Middle frontal gyrus (tissue), 1 donor: ENCODE measurements around the gene MLYCD.
"Not testable (repeated sequence)": the region's sequence is repeated elsewhere in the genome, so short reads cannot be mapped to it uniquely, and the experiment has no call there.

Experiments
- DNase-seq: peaks from one replicate; pipeline ENCODE4 v3.0.0-alpha.2; 2015; ENCODE audit warnings: low spot score; ENCODE audit errors: extremely low spot score

The MLYCD gene

GRCh38 chr16:83939266-83939855, 40.4 kb downstream of the MLYCD start:
- no peak for DNase-seq

- DNase-seq: no peak
Observed at GRCh38 chr16:83940119-83940518, 41.2 kb downstream of the MLYCD start.

- DNase-seq: no peak
Observed at GRCh38 chr16:83940630-83941378, 41.9 kb downstream of the MLYCD start.

GRCh38 chr16:83941546-83941945, 42.6 kb downstream of the MLYCD start:
- not testable (repeated sequence) for DNase-seq

GRCh38 chr16:83942074-83942473, 43.2 kb downstream of the MLYCD start:
- no peak for DNase-seq

- no peak for DNase-seq
Observed at GRCh38 chr16:83942815-83943515, 44.0 kb downstream of the MLYCD start.

GRCh38 chr16:83943516-83944050, 44.7 kb downstream of the MLYCD start:
- DNase-seq: no peak

GRCh38 chr16:83945587-83945986, 46.7 kb downstream of the MLYCD start:
- no peak for DNase-seq

- no peak for DNase-seq
Observed at GRCh38 chr16:83946154-83946780, 47.4 kb downstream of the MLYCD start.

- DNase-seq: no peak
Observed at GRCh38 chr16:83946781-83947566, 48.1 kb downstream of the MLYCD start.

- DNase-seq: no peak
Observed at GRCh38 chr16:83947642-83948234, 48.8 kb downstream of the MLYCD start.

- DNase-seq: no peak
Observed at GRCh38 chr16:83948914-83949723, 50.2 kb downstream of the MLYCD start.

GRCh38 chr16:83949724-83950001, 50.7 kb downstream of the MLYCD start:
- no peak for DNase-seq

GRCh38 chr16:83950862-83951399, 52.0 kb downstream of the MLYCD start:
- not testable (repeated sequence) for DNase-seq

GRCh38 chr16:83951544-83951943, 52.6 kb downstream of the MLYCD start:
- DNase-seq: no peak

GRCh38 chr16:83952587-83952939, 53.6 kb downstream of the MLYCD start:
- no peak for DNase-seq

- DNase-seq: peak; percentile 58
Observed at GRCh38 chr16:83952940-83953795, 54.3 kb downstream of the MLYCD start, which contains the start of gene OSGIN1. TSS of gene OSGIN1 (plus strand) at chr16:83953240. CDS start at chr16:83957672, 4,432 bp downstream.

GRCh38 chr16:83953796-83954576, 55.1 kb downstream of the MLYCD start:
- no peak for DNase-seq
